Duodenal mucosa (tissue), 2 donors: Measurements from ENCODE around the gene NLRP4.

Experiments
- H3K27ac ChIP-seq: one replicate; pipeline ENCODE4 v1.7.0; 2013; ENCODE audit warnings: low read depth, low read length
- H3K27me3 ChIP-seq, 2 donors: one replicate each; pipeline ENCODE4 v1.7.0; 2013; ENCODE audit warnings: low read length in 2 of 2, control low read depth in 1 of 2; ENCODE audit not compliant: insufficient read depth in 2 of 2, control insufficient read depth in 1 of 2
- H3K36me3 ChIP-seq, 2 donors: one replicate each; pipeline ENCODE4 v1.7.0; 2013; ENCODE audit warnings: low read length in 2 of 2, control low read depth in 1 of 2; ENCODE audit not compliant: insufficient read depth in 2 of 2, control insufficient read depth in 1 of 2
- H3K4me1 ChIP-seq, 2 donors: one replicate each; pipeline ENCODE4 v1.7.0; 2013; ENCODE audit warnings: low read length in 2 of 2, control low read depth in 1 of 2; ENCODE audit not compliant: insufficient read depth in 2 of 2, control insufficient read depth in 1 of 2
- H3K4me3 ChIP-seq, 2 donors: one replicate each; pipeline ENCODE4 v1.7.0; 2013; ENCODE audit warnings: low read length in 2 of 2, low read depth in 1 of 2
- H3K9ac ChIP-seq, 2 donors: one replicate each; pipeline ENCODE4 v1.7.0; 2013; ENCODE audit warnings: low read length in 2 of 2, low read depth in 1 of 2
- H3K9me3 ChIP-seq, 2 donors: one replicate each; pipeline ENCODE4 v1.7.0; 2013; ENCODE audit warnings: low read length in 2 of 2, control low read depth in 1 of 2; ENCODE audit not compliant: control insufficient read depth in 1 of 2

NLRP4 gene

GRCh38 chr19:55877211-55877610 lies 40.9 kb downstream of the NLRP4 start:
- Histone ChIP-seq H3K9ac (no peak overlapping the region), H3K36me3 (no peaks in the 10 kb centered on the region), H3K27me3 (no peaks in the 10 kb centered on the region), H3K9me3 (no peaks in the 10 kb centered on the region), H3K4me3 (no peak overlapping the region), H3K27ac (no peak overlapping the region), H3K4me1 (no peaks in the 10 kb centered on the region)

- Histone ChIP-seq H3K27me3 (no peaks in the 10 kb centered on the region), H3K36me3 (no peaks in the 10 kb centered on the region), H3K27ac (no peak overlapping the region), H3K4me1 (no peaks in the 10 kb centered on the region), H3K9ac (no peak overlapping the region), H3K9me3 (no peaks in the 10 kb centered on the region), H3K4me3 (no peak overlapping the region)
These were observed 46.3 kb downstream of the NLRP4 start for GRCh38 chr19:55882626-55883025.

DNA sequence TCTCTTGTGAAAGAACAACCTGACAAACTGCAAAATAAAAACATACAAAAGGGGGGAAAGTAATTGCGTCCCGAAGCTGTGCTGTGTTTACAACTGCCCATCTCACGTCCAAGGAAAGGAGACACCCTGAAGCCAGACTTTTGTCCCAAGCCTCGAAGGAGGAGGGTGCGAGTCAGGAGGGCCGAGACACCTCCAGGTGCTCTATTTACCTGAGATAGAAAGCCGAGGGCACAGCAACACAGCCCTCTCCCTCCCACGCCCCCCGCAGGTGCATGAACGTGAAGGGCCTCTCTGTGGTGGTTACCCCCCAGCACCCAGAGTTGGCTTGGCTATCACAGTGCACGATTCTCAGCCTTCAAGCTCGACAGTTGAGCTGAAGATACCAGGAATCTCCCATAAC lies 62.6 kb downstream of the NLRP4 start:
- no peak overlapping the region for H3K9ac ChIP-seq
- no peaks in the 10 kb centered on the region for H3K36me3 ChIP-seq
- no peak overlapping the region for H3K27ac ChIP-seq
- no peak overlapping the region for H3K4me3 ChIP-seq
- H3K27me3 ChIP-seq = no peaks in the 10 kb centered on the region
- no peaks in the 10 kb centered on the region for H3K4me1 ChIP-seq
- peaks cover 0 to 3% of the 10 kb centered on the region in 2 donors for H3K9me3 ChIP-seq

DNA sequence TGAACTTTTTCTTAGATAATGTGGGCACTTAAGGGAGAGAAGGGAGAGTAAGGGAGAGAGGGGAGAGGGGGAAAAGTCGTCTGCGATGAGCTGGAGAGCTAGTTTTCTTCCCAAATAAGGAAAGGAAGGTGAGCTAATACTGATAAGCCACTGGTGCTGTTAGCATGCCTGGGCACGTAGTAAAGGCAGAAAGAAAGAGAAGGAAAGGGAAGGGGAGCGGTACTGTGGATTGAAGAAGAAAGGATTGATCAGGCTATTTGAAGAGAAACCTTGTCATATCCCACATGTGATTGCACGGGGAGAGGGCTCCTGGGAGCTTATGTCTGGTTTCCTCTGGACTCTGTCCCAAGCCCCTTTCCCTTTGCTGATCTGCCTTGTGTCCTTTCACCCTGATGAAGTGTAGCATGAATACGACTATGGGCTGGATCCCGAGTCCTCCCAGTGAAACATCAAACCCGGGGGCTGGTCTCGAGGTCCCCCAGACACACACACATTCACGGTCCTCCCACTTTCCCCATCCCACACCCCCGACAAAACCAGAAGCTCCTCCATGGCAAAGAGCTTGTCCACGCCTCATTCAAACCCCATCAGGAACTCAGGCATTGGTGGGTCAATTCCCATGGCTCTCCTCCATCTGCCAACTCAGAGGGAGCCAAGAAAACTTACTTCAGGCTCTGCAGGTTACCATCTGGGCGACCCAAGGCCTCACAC lies 65.2 kb downstream of the NLRP4 start:
- Histone ChIP-seq H3K4me3 (no peak overlapping the region), H3K9ac (no peak overlapping the region), H3K9me3 (no peaks in the 10 kb centered on the region), H3K27me3 (no peaks in the 10 kb centered on the region), H3K27ac (no peak overlapping the region), H3K36me3 (no peaks in the 10 kb centered on the region), H3K4me1 (no peaks in the 10 kb centered on the region)

DNA sequence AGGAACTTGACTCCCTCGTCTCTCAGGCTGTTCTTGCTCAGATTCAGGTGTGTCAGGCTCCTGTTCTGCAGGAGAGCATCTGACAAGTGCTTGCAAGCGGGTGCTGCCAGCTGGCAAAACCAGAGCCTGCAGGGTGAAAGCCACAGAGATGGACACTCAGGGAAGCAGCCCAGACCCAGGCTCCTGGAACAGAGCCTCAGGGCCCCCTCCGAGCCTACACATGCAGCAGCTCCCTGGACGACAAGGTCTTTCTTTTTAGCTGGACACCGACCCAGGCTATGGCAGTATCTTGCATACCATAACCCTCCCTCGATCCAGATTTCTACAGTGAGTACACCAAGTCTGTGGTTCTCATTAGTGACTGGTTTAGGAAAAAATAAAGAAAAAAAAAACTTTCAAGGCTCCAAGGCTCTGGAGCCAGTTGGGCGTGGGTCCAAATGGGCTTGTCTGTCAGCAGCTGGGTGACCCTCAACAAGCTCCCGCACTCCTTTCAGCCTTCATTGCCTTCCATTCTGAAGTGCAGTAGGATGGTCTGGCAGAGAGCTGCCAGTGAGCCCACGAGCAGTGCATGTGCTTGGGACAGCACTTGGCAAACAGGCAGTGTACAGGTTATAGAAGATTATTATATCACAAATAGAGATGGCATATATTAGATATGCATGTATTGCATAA lies 65.9 kb downstream of the NLRP4 start:
- no peaks in the 10 kb centered on the region for H3K36me3 ChIP-seq
- no peak overlapping the region for H3K9ac ChIP-seq
- H3K4me1 ChIP-seq = no peaks in the 10 kb centered on the region
- no peaks in the 10 kb centered on the region for H3K9me3 ChIP-seq
- H3K4me3 ChIP-seq = no peak overlapping the region
- H3K27me3 ChIP-seq = no peaks in the 10 kb centered on the region
- no peak overlapping the region for H3K27ac ChIP-seq

GRCh38 chr19:55907286-55907685 lies 70.9 kb downstream of the NLRP4 start:
- no peaks in the 10 kb centered on the region for H3K36me3 ChIP-seq
- H3K27ac ChIP-seq = no peak overlapping the region
- H3K4me1 ChIP-seq = no peaks in the 10 kb centered on the region
- no peak overlapping the region for H3K9ac ChIP-seq
- H3K9me3 ChIP-seq = no peaks in the 10 kb centered on the region
- H3K4me3 ChIP-seq = no peak overlapping the region
- H3K27me3 ChIP-seq = no peaks in the 10 kb centered on the region

DNA sequence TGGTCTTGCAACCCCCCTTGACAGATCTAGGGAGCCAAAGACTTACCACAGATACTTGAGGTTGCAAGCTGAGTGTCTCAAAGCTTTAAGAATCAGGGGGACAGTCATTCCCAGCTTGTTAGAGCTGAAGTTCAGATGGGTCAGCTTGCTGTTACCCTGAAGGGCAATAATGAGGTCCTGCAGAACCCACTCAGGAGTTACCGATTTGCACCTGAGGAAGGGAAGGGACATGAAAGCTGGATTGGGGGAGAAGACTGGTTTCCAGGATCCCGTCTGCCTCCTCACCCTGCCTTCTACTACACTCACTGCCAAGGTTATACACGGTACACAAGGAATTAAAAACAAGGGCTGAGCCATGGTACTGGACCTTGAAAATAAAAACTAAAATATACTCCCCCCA lies 71.4 kb downstream of the NLRP4 start:
- Histone ChIP-seq H3K9me3 (no peaks in the 10 kb centered on the region), H3K4me1 (no peaks in the 10 kb centered on the region), H3K4me3 (no peak overlapping the region), H3K36me3 (no peaks in the 10 kb centered on the region), H3K9ac (no peak overlapping the region), H3K27me3 (no peaks in the 10 kb centered on the region), H3K27ac (no peak overlapping the region)

GRCh38 chr19:55909801-55910200 lies 73.5 kb downstream of the NLRP4 start:
- Histone ChIP-seq H3K36me3 (no peaks in the 10 kb centered on the region), H3K27ac (no peak overlapping the region), H3K4me1 (no peaks in the 10 kb centered on the region), H3K9me3 (no peaks in the 10 kb centered on the region), H3K27me3 (no peaks in the 10 kb centered on the region), H3K4me3 (no peak overlapping the region), H3K9ac (no peak overlapping the region)

DNA sequence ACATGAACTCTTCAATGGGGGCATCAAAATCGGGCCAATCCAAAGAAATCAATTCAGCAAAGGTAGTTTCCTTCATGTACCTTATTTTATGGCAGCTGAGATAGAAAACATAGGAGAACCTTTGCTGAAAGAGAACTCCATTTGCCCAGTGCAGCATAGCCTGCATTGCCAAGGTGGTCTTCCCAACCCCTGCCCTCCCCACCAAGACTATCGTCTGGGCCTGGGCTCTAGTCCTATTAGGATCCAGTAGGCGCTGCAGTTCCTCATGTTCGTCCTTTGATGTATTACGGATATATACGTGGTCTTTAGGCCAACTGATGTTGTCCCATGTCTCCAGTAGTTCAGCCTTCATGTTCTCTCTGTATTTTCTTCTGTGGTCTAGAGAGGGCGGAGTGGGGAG lies 76.6 kb downstream of the NLRP4 start:
- no peaks in the 10 kb centered on the region for H3K9me3 ChIP-seq
- no peaks in the 10 kb centered on the region for H3K27me3 ChIP-seq
- no peak overlapping the region for H3K9ac ChIP-seq
- no peaks in the 10 kb centered on the region for H3K36me3 ChIP-seq
- no peak overlapping the region for H3K27ac ChIP-seq
- no peaks in the 10 kb centered on the region for H3K4me1 ChIP-seq
- no peak overlapping the region for H3K4me3 ChIP-seq

DNA sequence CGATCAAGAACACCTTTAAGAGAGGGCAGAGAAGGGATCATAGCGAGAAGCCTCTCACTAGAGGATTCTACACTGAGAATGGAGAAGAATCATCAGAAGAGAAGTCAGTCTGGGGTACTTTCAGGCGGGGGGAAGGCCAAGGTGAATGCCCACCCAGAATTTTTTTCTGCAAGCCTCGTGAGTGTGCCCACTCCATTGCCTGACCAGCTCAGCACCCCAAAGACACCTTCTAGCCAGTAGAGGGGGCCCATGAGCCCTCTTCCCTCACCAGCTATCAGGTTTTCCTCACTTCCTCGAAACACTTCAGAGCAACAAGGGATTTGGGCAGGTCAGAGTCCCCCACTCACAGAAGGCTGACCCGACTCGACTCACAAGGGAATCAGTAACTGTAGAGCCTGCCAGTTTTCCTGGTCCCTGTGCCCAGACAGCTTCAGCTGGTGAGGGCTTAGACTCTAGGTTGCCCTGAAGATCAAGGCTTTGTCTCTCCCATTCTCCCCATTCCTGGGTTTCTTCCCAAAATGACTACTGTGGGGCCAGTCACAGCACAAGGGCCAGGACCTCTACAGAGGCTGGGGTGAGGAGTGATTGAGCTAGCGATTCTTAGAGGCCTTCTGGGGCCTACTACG lies 77.4 kb downstream of the NLRP4 start:
- H3K27me3 ChIP-seq = no peaks in the 10 kb centered on the region
- H3K9me3 ChIP-seq = no peaks in the 10 kb centered on the region
- no peak overlapping the region for H3K9ac ChIP-seq
- no peak overlapping the region for H3K27ac ChIP-seq
- no peaks in the 10 kb centered on the region for H3K36me3 ChIP-seq
- H3K4me1 ChIP-seq = no peaks in the 10 kb centered on the region
- H3K4me3 ChIP-seq = no peak overlapping the region
